Measurements from ENCODE around the gene PRKAR2B. TPM values are rescaled to one million over a fixed set of nuclear protein-coding genes. Genes with fewer than 3 reads are reported as not detected.

Gene PRKAR2B
- polyA plus RNA-seq, 3 donors, result 2.5 to 5.6 (median 3.5) TPM

DNA sequence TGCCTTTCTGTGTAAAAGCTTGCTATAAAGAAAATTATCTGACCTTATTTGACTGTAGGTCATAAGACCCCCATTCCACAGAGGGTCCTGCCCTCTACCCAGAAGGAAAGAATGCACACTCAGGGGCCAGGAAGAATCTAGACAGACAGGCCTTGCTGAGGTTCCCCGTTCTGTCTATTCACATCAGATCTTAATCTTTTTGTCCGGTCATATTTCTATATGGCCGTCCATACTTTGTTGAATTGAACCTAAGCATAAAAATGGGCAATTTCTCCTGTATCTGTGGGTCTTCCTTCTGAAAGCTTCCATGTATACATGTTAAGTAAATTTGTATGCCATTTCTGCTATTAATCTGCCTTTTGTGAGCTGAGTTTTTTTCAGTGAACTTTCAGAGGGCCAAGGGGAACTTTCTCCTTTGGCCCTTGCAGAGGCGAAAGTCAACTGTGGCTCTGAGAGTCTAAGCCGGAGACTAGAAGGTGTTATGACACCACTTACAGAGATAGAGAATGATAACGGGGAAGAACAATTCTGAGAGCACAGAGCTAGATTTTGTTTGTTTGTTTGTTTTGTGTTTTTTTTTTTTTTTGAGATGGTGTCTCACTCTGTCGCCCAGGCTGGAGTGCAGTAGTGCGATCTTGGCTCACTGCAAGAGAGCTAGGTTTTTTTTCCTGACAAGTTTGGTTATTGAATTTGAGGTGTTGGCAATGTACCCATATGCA, 11.6 kb upstream of the PRKAR2B start:
- H3K36me3 Mint-ChIP-seq, result no peaks in the 10 kb centered on the region
- TF ChIP-seq, protein P1, sequence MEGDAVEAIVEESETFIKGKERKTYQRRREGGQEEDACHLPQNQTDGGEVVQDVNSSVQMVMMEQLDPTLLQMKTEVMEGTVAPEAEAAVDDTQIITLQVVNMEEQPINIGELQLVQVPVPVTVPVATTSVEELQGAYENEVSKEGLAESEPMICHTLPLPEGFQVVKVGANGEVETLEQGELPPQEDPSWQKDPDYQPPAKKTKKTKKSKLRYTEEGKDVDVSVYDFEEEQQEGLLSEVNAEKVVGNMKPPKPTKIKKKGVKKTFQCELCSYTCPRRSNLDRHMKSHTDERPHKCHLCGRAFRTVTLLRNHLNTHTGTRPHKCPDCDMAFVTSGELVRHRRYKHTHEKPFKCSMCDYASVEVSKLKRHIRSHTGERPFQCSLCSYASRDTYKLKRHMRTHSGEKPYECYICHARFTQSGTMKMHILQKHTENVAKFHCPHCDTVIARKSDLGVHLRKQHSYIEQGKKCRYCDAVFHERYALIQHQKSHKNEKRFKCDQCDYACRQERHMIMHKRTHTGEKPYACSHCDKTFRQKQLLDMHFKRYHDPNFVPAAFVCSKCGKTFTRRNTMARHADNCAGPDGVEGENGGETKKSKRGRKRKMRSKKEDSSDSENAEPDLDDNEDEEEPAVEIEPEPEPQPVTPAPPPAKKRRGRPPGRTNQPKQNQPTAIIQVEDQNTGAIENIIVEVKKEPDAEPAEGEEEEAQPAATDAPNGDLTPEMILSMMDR (IDR thresholded peaks at IDR 0.05), result no peak
- no peak overlapping the region for H3K9ac ChIP-seq (ENCODE audit: insufficient read depth, low read length, poor library complexity, severe bottlenecking)
- H3K4me3 ChIP-seq (replicated peaks in 1 of 3; ENCODE audit: low read depth in 2 of 3, low read length in 3 of 3), result no peak overlapping the region
- H3K4me1 Mint-ChIP-seq, result peaks cover 38% of the 10 kb centered on the region
- no peaks in the 10 kb centered on the region for H3K79me2 ChIP-seq (ENCODE audit: insufficient read depth, low read length)
- H3K27me3 Mint-ChIP-seq (ENCODE audit: low read depth in 3 of 3), result peaks cover 0 to 2% (median 0%) of the 10 kb centered on the region in 3 donors
- H4K20me1 ChIP-seq (ENCODE audit: insufficient read depth, low read length), result no peaks in the 10 kb centered on the region
- no peak overlapping the region for H3K27ac Mint-ChIP-seq
- WGBS (ENCODE audit: insufficient coverage), result 78% methylated on average over 5 of the region's 8 CpGs
- no peak overlapping the region for H2AFZ ChIP-seq (ENCODE audit: insufficient read depth, low read depth, low read length, poor library complexity, severe bottlenecking)
- H3K27ac ChIP-seq (ENCODE audit: low read depth in 1 of 2, low read length in 2 of 2), result no peak overlapping the region
- no peaks in the 10 kb centered on the region for H3K36me3 ChIP-seq (replicated peaks in 1 of 2; ENCODE audit: control insufficient read depth in 1 of 2, insufficient read depth in 2 of 2, low read length in 2 of 2)
- peaks cover 27 to 31% of the 10 kb centered on the region in 2 donors for H3K4me1 ChIP-seq (ENCODE audit: control insufficient read depth in 1 of 2, insufficient read depth in 2 of 2, low read length in 2 of 2)
- intact Hi-C loops (cut with micrococcal nuclease), result no loop called here
- no peak for DNase-seq
- no peak overlapping the region for H3K4me2 ChIP-seq (replicated peaks; ENCODE audit: extremely low read depth, low read length, poor library complexity, severe bottlenecking)
- H3K9me3 Mint-ChIP-seq, result peaks cover 0 to 4% (median 3%) of the 10 kb centered on the region in 7 donors
- H3K27me3 ChIP-seq (ENCODE audit: control insufficient read depth in 2 of 2, insufficient read depth in 2 of 2, low read length in 2 of 2), result no peaks in the 10 kb centered on the region
- H3K9me3 ChIP-seq (replicated peaks in 1 of 2; ENCODE audit: control insufficient read depth in 1 of 2, insufficient read depth in 1 of 2, low read length in 2 of 2), result no peaks in the 10 kb centered on the region
- H3K4me3 Mint-ChIP-seq, result no peak overlapping the region

DNA sequence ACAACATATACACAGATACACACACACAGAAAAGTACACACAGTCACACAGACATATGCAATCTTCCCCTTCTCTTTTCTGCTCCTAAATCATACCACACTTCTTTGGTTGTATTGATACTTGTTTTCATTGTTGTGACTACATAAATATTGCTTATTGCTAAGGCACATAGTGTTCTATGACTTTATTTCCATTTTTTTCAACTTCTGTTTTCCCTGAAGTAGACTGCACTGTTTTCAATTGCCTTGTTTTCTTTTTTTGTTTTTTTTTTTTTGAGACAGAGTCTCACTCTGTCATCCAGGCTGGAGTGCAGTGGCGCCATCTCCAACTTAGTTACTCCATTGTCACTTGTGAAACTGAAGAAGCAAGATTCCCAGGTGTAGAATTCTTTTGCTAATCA, 10.0 kb upstream of the PRKAR2B start:
- Mint-ChIP-seq H3K9me3 (peaks cover 0 to 4% (median 2%) of the 10 kb centered on the region in 7 donors), H3K27me3 (ENCODE audit: low read depth in 3 of 3) (no peaks in the 10 kb centered on the region), H3K4me1 (peaks cover 33% of the 10 kb centered on the region), H3K4me3 (no peak overlapping the region), H3K36me3 (no peaks in the 10 kb centered on the region), H3K27ac (no peak overlapping the region)
- no peak overlapping the region for H3K27ac ChIP-seq (ENCODE audit: low read depth in 1 of 2, low read length in 2 of 2)
- H3K4me2 ChIP-seq (replicated peaks; ENCODE audit: extremely low read depth, low read length, poor library complexity, severe bottlenecking), result no peak overlapping the region
- TF ChIP-seq, protein P1 (IDR thresholded peaks at IDR 0.05), result no peak
- no peaks in the 10 kb centered on the region for H3K79me2 ChIP-seq (ENCODE audit: insufficient read depth, low read length)
- peaks cover 17 to 31% of the 10 kb centered on the region in 2 donors for H3K4me1 ChIP-seq (ENCODE audit: control insufficient read depth in 1 of 2, insufficient read depth in 2 of 2, low read length in 2 of 2)
- no peak overlapping the region for H3K4me3 ChIP-seq (replicated peaks in 1 of 3; ENCODE audit: low read depth in 2 of 3, low read length in 3 of 3)
- no peaks in the 10 kb centered on the region for H3K27me3 ChIP-seq (ENCODE audit: control insufficient read depth in 2 of 2, insufficient read depth in 2 of 2, low read length in 2 of 2)
- H3K36me3 ChIP-seq (replicated peaks in 1 of 2; ENCODE audit: control insufficient read depth in 1 of 2, insufficient read depth in 2 of 2, low read length in 2 of 2), result no peaks in the 10 kb centered on the region
- WGBS (ENCODE audit: insufficient coverage), result no CpG with 5 or more reads among the region's 1 CpG
- no peak overlapping the region for H3K9ac ChIP-seq (ENCODE audit: insufficient read depth, low read length, poor library complexity, severe bottlenecking)
- DNase-seq, result no peak
- H2AFZ ChIP-seq (ENCODE audit: insufficient read depth, low read depth, low read length, poor library complexity, severe bottlenecking), result no peak overlapping the region
- H3K9me3 ChIP-seq (replicated peaks in 1 of 2; ENCODE audit: control insufficient read depth in 1 of 2, insufficient read depth in 1 of 2, low read length in 2 of 2), result no peaks in the 10 kb centered on the region
- H4K20me1 ChIP-seq (ENCODE audit: insufficient read depth, low read length), result no peaks in the 10 kb centered on the region
- intact Hi-C loops (cut with micrococcal nuclease), result no loop called here

Measured in CD14-positive monocyte (primary cell).